ENCODE measurements around the gene GEMIN2.

Gene GEMIN2

GRCh38 chr14:39080886-39081285, 33.2 kb upstream of the GEMIN2 start:
- TF ChIP-seq EZH2 (IDR thresholded peaks at IDR 0.05; ENCODE audit: borderline replicate concordance, low read depth, low read length, severe bottlenecking) = no peak
- TF ChIP-seq, protein P1, sequence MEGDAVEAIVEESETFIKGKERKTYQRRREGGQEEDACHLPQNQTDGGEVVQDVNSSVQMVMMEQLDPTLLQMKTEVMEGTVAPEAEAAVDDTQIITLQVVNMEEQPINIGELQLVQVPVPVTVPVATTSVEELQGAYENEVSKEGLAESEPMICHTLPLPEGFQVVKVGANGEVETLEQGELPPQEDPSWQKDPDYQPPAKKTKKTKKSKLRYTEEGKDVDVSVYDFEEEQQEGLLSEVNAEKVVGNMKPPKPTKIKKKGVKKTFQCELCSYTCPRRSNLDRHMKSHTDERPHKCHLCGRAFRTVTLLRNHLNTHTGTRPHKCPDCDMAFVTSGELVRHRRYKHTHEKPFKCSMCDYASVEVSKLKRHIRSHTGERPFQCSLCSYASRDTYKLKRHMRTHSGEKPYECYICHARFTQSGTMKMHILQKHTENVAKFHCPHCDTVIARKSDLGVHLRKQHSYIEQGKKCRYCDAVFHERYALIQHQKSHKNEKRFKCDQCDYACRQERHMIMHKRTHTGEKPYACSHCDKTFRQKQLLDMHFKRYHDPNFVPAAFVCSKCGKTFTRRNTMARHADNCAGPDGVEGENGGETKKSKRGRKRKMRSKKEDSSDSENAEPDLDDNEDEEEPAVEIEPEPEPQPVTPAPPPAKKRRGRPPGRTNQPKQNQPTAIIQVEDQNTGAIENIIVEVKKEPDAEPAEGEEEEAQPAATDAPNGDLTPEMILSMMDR (IDR thresholded peaks at IDR 0.05; ENCODE audit: borderline replicate concordance, extremely low read depth, low read length, poor library complexity, severe bottlenecking) = no peak
- no peaks in the 10 kb centered on the region for H3K79me2 ChIP-seq (ENCODE audit: insufficient read depth, low read length)
- no peak for ATAC-seq (ENCODE audit: insufficient read depth, low read depth)
- H3K27ac ChIP-seq (ENCODE audit: low read length) = no peak overlapping the region
- H2AFZ ChIP-seq (ENCODE audit: low read depth, low read length) = no peak overlapping the region
- peaks cover 44% of the 10 kb centered on the region for H3K36me3 ChIP-seq (ENCODE audit: insufficient read depth, low read length)
- no peak overlapping the region for H3K4me2 ChIP-seq (ENCODE audit: insufficient read depth, low read length)
- H4K20me1 ChIP-seq (ENCODE audit: insufficient read depth, low read length) = no peaks in the 10 kb centered on the region
- no peak overlapping the region for H3K4me3 ChIP-seq (ENCODE audit: low read depth in 1 of 2, low read length in 2 of 2)
- H3K9ac ChIP-seq (ENCODE audit: low read depth, low read length) = no peak overlapping the region
- H3K27me3 ChIP-seq (ENCODE audit: insufficient read depth, low read length, poor library complexity) = no peaks in the 10 kb centered on the region
- no peaks in the 10 kb centered on the region for H3K9me3 ChIP-seq (ENCODE audit: insufficient read depth, low read length, severe bottlenecking)
- H3K4me1 ChIP-seq (ENCODE audit: insufficient read depth, low read length) = no peaks in the 10 kb centered on the region
- no peak for DNase-seq

DNA sequence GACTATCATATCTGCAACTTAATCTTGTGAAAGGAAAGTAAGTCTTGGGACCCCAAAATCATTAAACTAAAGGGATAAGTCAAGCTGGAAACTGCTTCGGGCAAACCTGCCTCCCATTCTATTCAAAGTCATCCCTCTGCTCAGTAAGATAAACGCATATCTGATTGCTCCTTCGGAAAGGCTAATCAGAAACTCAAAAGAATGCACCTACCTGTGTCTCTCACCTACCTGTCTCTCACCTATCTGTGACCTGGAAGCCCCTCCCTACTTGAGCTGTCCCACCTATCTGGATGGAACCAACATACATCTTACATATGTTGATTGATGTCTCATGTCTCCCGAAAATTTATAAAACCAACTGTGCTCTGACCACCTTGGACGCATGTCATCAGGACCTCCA, 31.0 kb upstream of the GEMIN2 start:
- Histone ChIP-seq H3K9me3 (ENCODE audit: insufficient read depth, low read length, severe bottlenecking) (no peaks in the 10 kb centered on the region), H3K36me3 (ENCODE audit: insufficient read depth, low read length) (peaks cover 53% of the 10 kb centered on the region), H3K4me3 (ENCODE audit: low read depth in 1 of 2, low read length in 2 of 2) (no peak overlapping the region), H3K27me3 (ENCODE audit: insufficient read depth, low read length, poor library complexity) (no peaks in the 10 kb centered on the region), H3K79me2 (ENCODE audit: insufficient read depth, low read length) (no peaks in the 10 kb centered on the region), H3K27ac (ENCODE audit: low read length) (no peak overlapping the region), H3K9ac (ENCODE audit: low read depth, low read length) (no peak overlapping the region), H2AFZ (ENCODE audit: low read depth, low read length) (no peak overlapping the region), H4K20me1 (ENCODE audit: insufficient read depth, low read length) (no peaks in the 10 kb centered on the region), H3K4me2 (ENCODE audit: insufficient read depth, low read length) (no peak overlapping the region), H3K4me1 (ENCODE audit: insufficient read depth, low read length) (no peaks in the 10 kb centered on the region)
- DNase-seq = no peak
- ATAC-seq (ENCODE audit: insufficient read depth, low read depth) = no peak
- TF ChIP-seq, protein P1 (IDR thresholded peaks at IDR 0.05; ENCODE audit: borderline replicate concordance, extremely low read depth, low read length, poor library complexity, severe bottlenecking) = no peak
- no peak for TF ChIP-seq EZH2 (IDR thresholded peaks at IDR 0.05; ENCODE audit: borderline replicate concordance, low read depth, low read length, severe bottlenecking)

GRCh38 chr14:39085933-39086332, 28.2 kb upstream of the GEMIN2 start:
- TF ChIP-seq EZH2 (IDR thresholded peaks at IDR 0.05; ENCODE audit: borderline replicate concordance, low read depth, low read length, severe bottlenecking) = no peak
- TF ChIP-seq, protein P1 (IDR thresholded peaks at IDR 0.05; ENCODE audit: borderline replicate concordance, extremely low read depth, low read length, poor library complexity, severe bottlenecking) = no peak
- Histone ChIP-seq H3K4me1 (ENCODE audit: insufficient read depth, low read length) (no peaks in the 10 kb centered on the region), H3K36me3 (ENCODE audit: insufficient read depth, low read length) (peaks cover 61% of the 10 kb centered on the region), H2AFZ (ENCODE audit: low read depth, low read length) (no peak overlapping the region), H3K79me2 (ENCODE audit: insufficient read depth, low read length) (no peaks in the 10 kb centered on the region), H3K9me3 (ENCODE audit: insufficient read depth, low read length, severe bottlenecking) (no peaks in the 10 kb centered on the region), H3K4me3 (ENCODE audit: low read depth in 1 of 2, low read length in 2 of 2) (no peak overlapping the region), H4K20me1 (ENCODE audit: insufficient read depth, low read length) (no peaks in the 10 kb centered on the region), H3K27me3 (ENCODE audit: insufficient read depth, low read length, poor library complexity) (no peaks in the 10 kb centered on the region), H3K4me2 (ENCODE audit: insufficient read depth, low read length) (no peak overlapping the region), H3K27ac (ENCODE audit: low read length) (no peak overlapping the region), H3K9ac (ENCODE audit: low read depth, low read length) (no peak overlapping the region)
- ATAC-seq (ENCODE audit: insufficient read depth, low read depth) = no peak
- DNase-seq = no peak

DNA sequence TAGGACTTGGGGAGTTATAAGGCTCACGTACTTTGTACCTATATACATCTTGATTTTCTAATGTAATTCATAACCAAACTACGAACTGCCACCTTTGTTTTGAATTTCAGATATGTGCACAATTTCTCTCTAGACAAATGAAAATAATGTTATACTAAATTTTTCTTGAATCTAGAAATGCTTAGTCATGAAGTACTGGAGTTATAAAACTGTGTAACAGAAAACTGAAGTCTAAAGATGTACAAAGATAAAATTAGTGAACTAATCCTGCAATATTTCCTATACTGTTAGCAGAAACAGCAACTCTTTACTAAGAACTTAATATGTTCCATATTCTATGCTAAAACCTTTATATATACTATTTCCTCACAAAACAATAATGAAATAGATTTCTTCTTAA, 26.6 kb upstream of the GEMIN2 start:
- H3K79me2 ChIP-seq (ENCODE audit: insufficient read depth, low read length) = no peaks in the 10 kb centered on the region
- DNase-seq (no peak), ATAC-seq (ENCODE audit: insufficient read depth, low read depth) (no peak)
- H2AFZ ChIP-seq (ENCODE audit: low read depth, low read length) = no peak overlapping the region
- H3K4me2 ChIP-seq (ENCODE audit: insufficient read depth, low read length) = no peak overlapping the region
- TF ChIP-seq, protein P1 (IDR thresholded peaks at IDR 0.05; ENCODE audit: borderline replicate concordance, extremely low read depth, low read length, poor library complexity, severe bottlenecking) = no peak
- no peak for TF ChIP-seq EZH2 (IDR thresholded peaks at IDR 0.05; ENCODE audit: borderline replicate concordance, low read depth, low read length, severe bottlenecking)
- no peaks in the 10 kb centered on the region for H3K4me1 ChIP-seq (ENCODE audit: insufficient read depth, low read length)
- H3K27me3 ChIP-seq (ENCODE audit: insufficient read depth, low read length, poor library complexity) = no peaks in the 10 kb centered on the region
- no peak overlapping the region for H3K9ac ChIP-seq (ENCODE audit: low read depth, low read length)
- no peaks in the 10 kb centered on the region for H3K9me3 ChIP-seq (ENCODE audit: insufficient read depth, low read length, severe bottlenecking)
- no peaks in the 10 kb centered on the region for H4K20me1 ChIP-seq (ENCODE audit: insufficient read depth, low read length)
- peaks cover 75% of the 10 kb centered on the region for H3K36me3 ChIP-seq (ENCODE audit: insufficient read depth, low read length)
- H3K4me3 ChIP-seq (ENCODE audit: low read depth in 1 of 2, low read length in 2 of 2) = no peak overlapping the region
- H3K27ac ChIP-seq (ENCODE audit: low read length) = no peak overlapping the region

Measured in DND-41 (cell line).